Activated B cell treated with CpG ODN at 0.5 μM for 24 hours (primary cell): ENCODE data around the gene ISL2. TPM values are rescaled to one million over a fixed set of nuclear protein-coding genes. Genes with fewer than 3 reads are reported as not detected.

Experiments
- ATAC-seq: fragments of 200-7000 bp; cut with Tn5 transposase; one replicate; pipeline ENCODE4 v1.10.0; 2021; ENCODE audit warnings: low read depth, mild to moderate bottlenecking, moderate library complexity
- CTCF ChIA-PET: fragments of 350-600 bp; sonication (Branson Sonifier 250); formaldehyde crosslinking; loops from one replicate; lab custom pipeline; 2021; ENCODE audit warnings: antibody characterized with exemption; lab: Charles Lee
- POLR2A ChIA-PET: fragments of 350-600 bp; sonication (Branson Sonifier 250); formaldehyde crosslinking; loops from one replicate; lab custom pipeline; 2021; ENCODE audit warnings: antibody characterized with exemption; lab: Charles Lee
- DNase-seq: peaks from one replicate; pipeline ENCODE4 v3.0.0; 2022
- H3K27ac Mint-ChIP-seq: one replicate; pipeline ENCODE4 v1.8.0; 2020; ENCODE audit warnings: mixed read lengths
- H3K27me3 Mint-ChIP-seq: one replicate; pipeline ENCODE4 v1.8.0; 2021; ENCODE audit warnings: mixed read lengths
- H3K36me3 Mint-ChIP-seq: one replicate; pipeline ENCODE4 v1.8.0; 2021; ENCODE audit warnings: low read depth, mixed read lengths
- H3K4me1 Mint-ChIP-seq: one replicate; pipeline ENCODE4 v1.8.0; 2021; ENCODE audit warnings: mixed read lengths
- H3K4me3 Mint-ChIP-seq: one replicate; pipeline ENCODE4 v1.8.0; 2020; ENCODE audit warnings: mild to moderate bottlenecking, mixed read lengths
- H3K9me3 Mint-ChIP-seq: one replicate; pipeline ENCODE4 v1.8.0; 2020; ENCODE audit warnings: mixed read lengths
- intact Hi-C: fragments of 100-400 bp; cut with micrococcal nuclease; formaldehyde crosslinking; loops from one replicate; pipeline ENCODE4 v1.15.1; 2024
- total RNA-seq: library from RNA; stranded (reverse); gene quantifications from 2 replicates; pipeline ENCODE4 v1.2.3, GENCODE V29; 2022
- TF ChIP-seq, protein P1 (sequence below): fragments of 200-600 bp; IDR thresholded peaks from one replicate; pipeline ENCODE4 v1.8.0; 2022; ENCODE audit warnings: antibody characterized with exemption, mild to moderate bottlenecking

The ISL2 gene
- total RNA-seq, 1 donor from 2014 or later = 0.35 TPM

DNA sequence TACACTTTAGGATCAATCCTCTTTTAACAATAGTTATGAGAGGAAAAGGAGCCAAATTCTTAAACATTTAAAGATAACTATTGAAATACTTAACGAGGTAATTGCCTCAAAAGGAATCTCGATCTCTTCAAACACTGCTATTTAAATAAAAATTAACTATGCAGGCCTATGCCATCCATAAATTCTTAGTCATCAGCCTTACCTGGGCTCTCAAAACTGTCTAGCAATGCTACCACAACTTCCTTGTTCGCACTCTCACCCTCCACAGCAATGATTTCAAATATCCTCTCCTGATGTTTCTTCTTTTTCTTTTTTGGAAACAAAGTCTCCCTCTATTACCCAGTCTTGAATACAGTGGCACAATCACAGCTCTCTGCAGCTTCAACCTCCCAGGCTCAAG, 37.6 kb upstream of the ISL2 start:
- POLR2A ChIA-PET = no interaction called here
- H3K27me3 Mint-ChIP-seq = no peaks in the 10 kb centered on the region
- intact Hi-C loops = no loop called here
- H3K4me3 Mint-ChIP-seq = no peak overlapping the region
- H3K9me3 Mint-ChIP-seq = no peaks in the 10 kb centered on the region
- H3K4me1 Mint-ChIP-seq = peaks cover 18% of the 10 kb centered on the region
- ATAC-seq = no peak
- H3K27ac Mint-ChIP-seq = no peak overlapping the region
- no peak for DNase-seq
- CTCF ChIA-PET = no interaction called here
- peaks cover 5% of the 10 kb centered on the region for H3K36me3 Mint-ChIP-seq
- TF ChIP-seq, protein P1, sequence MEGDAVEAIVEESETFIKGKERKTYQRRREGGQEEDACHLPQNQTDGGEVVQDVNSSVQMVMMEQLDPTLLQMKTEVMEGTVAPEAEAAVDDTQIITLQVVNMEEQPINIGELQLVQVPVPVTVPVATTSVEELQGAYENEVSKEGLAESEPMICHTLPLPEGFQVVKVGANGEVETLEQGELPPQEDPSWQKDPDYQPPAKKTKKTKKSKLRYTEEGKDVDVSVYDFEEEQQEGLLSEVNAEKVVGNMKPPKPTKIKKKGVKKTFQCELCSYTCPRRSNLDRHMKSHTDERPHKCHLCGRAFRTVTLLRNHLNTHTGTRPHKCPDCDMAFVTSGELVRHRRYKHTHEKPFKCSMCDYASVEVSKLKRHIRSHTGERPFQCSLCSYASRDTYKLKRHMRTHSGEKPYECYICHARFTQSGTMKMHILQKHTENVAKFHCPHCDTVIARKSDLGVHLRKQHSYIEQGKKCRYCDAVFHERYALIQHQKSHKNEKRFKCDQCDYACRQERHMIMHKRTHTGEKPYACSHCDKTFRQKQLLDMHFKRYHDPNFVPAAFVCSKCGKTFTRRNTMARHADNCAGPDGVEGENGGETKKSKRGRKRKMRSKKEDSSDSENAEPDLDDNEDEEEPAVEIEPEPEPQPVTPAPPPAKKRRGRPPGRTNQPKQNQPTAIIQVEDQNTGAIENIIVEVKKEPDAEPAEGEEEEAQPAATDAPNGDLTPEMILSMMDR = no peak

DNA sequence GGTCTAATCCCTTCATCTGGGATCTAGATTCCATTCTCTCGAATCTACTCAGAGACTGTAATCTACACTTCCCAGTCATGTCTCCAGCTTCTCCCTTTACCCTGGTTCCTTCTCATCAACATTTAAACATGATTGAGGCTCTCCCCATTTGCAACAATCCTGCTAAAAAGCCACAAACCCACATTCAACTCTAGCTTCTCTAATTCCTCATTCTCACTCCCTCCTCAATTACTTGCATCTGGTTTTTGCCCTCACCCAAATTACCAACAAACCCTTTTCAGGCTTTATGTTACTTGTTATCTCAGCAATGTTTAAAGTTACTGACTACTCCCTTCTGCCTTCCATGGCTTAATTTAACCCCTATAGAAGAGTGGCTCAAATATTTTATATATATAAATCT, 36.8 kb upstream of the ISL2 start:
- ChIA-PET POLR2A (no interaction called here), CTCF (interaction anchor here (1.0 kb wide), 1 partner anchor 14 kb away, joined by 4 read pairs; no protein-coding TSS in a partner anchor)
- H3K36me3 Mint-ChIP-seq = peaks cover 6% of the 10 kb centered on the region
- H3K4me1 Mint-ChIP-seq = peaks cover 16% of the 10 kb centered on the region
- ATAC-seq (no peak), DNase-seq (no peak)
- H3K27me3 Mint-ChIP-seq = no peaks in the 10 kb centered on the region
- intact Hi-C loops = no loop called here
- TF ChIP-seq, protein P1 = no peak
- H3K27ac Mint-ChIP-seq = no peak overlapping the region
- no peaks in the 10 kb centered on the region for H3K9me3 Mint-ChIP-seq
- H3K4me3 Mint-ChIP-seq = no peak overlapping the region

DNA sequence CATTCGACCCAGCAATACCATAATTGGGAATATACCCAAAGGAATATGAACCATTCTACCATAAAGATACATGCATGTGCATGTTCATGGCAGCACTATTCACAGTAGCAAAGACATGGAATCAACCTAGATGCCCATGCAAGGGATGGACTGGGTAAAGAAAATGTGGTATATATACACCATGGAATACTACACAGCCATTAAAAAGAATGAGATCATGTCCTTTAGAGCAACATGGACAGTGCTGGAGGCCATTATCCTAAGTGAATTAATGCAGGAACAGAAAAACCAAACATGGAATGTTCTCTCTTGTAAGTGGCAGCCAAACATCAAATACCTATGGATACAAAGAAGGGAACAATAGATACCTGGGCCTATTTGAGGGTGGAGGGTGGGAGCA, 32.7 kb upstream of the ISL2 start:
- H3K4me1 Mint-ChIP-seq = peaks cover 25% of the 10 kb centered on the region

DNA sequence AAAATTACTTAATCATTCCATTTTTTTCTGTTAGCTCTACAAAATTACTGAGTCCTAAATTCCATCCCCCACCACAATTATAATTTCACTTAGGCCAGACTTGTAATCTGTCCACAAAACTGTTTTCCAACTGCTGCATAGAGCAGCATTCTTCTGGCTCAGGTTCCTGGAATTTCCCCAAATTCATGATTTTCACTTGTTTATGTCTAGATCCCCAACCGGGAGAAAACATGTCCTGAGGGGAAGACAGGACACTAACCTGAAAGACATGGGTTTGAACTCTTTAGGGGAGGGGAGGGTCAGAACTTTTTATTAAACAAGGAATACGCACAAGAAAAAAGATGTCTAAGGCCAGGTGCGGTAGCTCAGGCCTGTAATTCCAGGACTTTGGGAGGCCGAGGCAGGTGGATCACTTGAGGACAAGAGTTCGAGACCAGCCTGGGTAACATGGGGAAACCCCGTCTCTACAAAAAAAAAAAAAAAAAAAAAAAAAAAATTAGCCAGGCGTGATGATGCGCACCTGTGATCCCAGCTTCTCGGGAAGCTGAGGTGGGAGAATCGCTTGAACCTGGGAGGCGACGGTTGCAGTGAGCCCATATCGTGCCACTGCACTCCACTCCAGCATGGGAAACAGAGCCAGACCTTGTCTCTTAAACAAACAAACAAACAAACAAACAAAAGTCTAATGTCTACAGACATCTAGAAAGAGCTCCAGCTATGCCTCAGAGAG, 26.8 kb upstream of the ISL2 start:
- Mint-ChIP-seq H3K4me1 (peaks cover 43% of the 10 kb centered on the region), H3K27ac (no peak overlapping the region), H3K9me3 (peaks cover 2% of the 10 kb centered on the region), H3K4me3 (peak overlapping the region; percentile 89), H3K27me3 (no peaks in the 10 kb centered on the region), H3K36me3 (peaks cover 15% of the 10 kb centered on the region)
- DNase-seq = no peak
- TF ChIP-seq, protein P1 = no peak
- no peak for ATAC-seq
- POLR2A ChIA-PET = interaction anchor here (0.6 to 1.9 kb wide), 3 partner anchors 30 to 1117 kb away, joined by 4 to 11 read pairs (median 6); no protein-coding TSS in a partner anchor
- intact Hi-C loops = loop anchor here (10.0 kb wide), 2 partner anchors 625 to 755 kb away; partner anchors contain the start of gene RCN2
- CTCF ChIA-PET = no interaction called here

More for the DNA sequence above, 32.7 kb upstream of the ISL2 start:
- Mint-ChIP-seq H3K9me3 (peaks cover 2% of the 10 kb centered on the region), H3K27me3 (no peaks in the 10 kb centered on the region), H3K27ac (no peak overlapping the region), H3K4me3 (no peak overlapping the region), H3K36me3 (peaks cover 16% of the 10 kb centered on the region)
- ChIA-PET CTCF (no interaction called here), POLR2A (no interaction called here)
- TF ChIP-seq, protein P1 = no peak
- intact Hi-C loops = no loop called here
- ATAC-seq (no peak), DNase-seq (no peak)

DNA sequence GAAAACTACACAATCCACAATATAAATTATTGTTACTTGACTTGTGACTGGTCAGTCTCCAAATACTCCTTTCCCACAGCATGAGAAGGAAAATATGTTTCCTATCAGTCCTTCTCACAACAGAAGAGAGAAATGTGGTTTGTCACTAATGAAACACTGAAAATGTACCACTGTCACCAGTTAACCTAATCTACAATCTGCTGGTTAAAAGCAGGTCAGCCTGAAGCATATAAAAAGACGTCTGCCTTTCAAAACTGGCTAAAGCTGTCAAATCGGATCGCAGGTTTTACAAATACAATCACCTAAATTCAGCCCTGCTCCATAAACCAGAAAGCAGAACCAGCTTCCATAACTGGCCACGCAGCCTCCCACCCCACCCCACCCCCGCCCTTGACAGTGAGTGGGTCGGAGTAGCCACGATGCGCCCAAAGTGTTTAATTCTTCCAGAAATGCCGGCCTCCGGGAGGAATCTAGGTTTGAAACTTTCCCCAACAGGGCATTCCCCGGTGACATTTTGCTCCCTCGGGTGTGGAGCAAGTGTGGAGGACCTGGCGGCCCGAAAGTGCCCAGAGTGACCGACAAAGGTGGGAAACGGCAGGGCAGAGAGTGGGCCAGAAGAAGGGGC, 26.0 kb upstream of the ISL2 start:
- ATAC-seq = no peak
- Mint-ChIP-seq H3K27ac (peak overlapping the region; percentile 82), H3K9me3 (no peaks in the 10 kb centered on the region), H3K27me3 (no peaks in the 10 kb centered on the region), H3K4me1 (peaks cover 39% of the 10 kb centered on the region), H3K4me3 (peak overlapping the region; percentile 89), H3K36me3 (peaks cover 12% of the 10 kb centered on the region)
- POLR2A ChIA-PET = interaction anchor here (0.6 to 1.9 kb wide), 3 partner anchors 30 to 1116 kb away, joined by 4 to 11 read pairs (median 6); no protein-coding TSS in a partner anchor
- CTCF ChIA-PET = no interaction called here
- no peak for DNase-seq
- TF ChIP-seq, protein P1 = no peak
- intact Hi-C loops = loop anchor here (1.0 to 10.0 kb wide), 4 partner anchors 25 to 754 kb away; partner anchors contain the start of gene RCN2
